ENCODE results near the gene FAM135A. TPM values are rescaled to one million over a fixed set of nuclear protein-coding genes. Genes with fewer than 3 reads are reported as not detected.

FAM135A gene
- total RNA-seq, 3 donors from 2014 or later (not counting 1 experiment from before 2014, with no cell fraction given): 4.8 to 9.3 (median 5.0) TPM

GRCh38 chr6:70423189-70424134 is 10.2 kb downstream of the FAM135A start:
- WGBS (ENCODE audit: insufficient coverage): over 99% methylated on average over 4 of the region's 5 CpGs
- Histone ChIP-seq H3K9me3 (ENCODE audit: control insufficient read depth, insufficient read depth, low read length) (no peaks in the 10 kb centered on the region), H3K27me3 (ENCODE audit: control insufficient read depth, insufficient read depth, low read length) (no peaks in the 10 kb centered on the region), H3K27ac (ENCODE audit: low read length) (no peak overlapping the region), H3K4me3 (ENCODE audit: low read length) (no peak overlapping the region), H3K36me3 (ENCODE audit: control insufficient read depth, insufficient read depth, low read length) (no peaks in the 10 kb centered on the region), H3K4me1 (ENCODE audit: control insufficient read depth, insufficient read depth, low read length) (no peaks in the 10 kb centered on the region)
- DNase-seq (no peak), ATAC-seq (no peak)
- Mint-ChIP-seq H3K9me3 (no peaks in the 10 kb centered on the region), H3K27ac (no peak overlapping the region), H3K27me3 (ENCODE audit: low read depth in 2 of 2) (no peaks in the 10 kb centered on the region), H3K36me3 (no peaks in the 10 kb centered on the region), H3K4me1 (no peaks in the 10 kb centered on the region), H3K4me3 (no peak overlapping the region)
- intact Hi-C loops (cut with micrococcal nuclease): no loop called here
- TF ChIP-seq CTCF (IDR thresholded peaks at IDR 0.05): no peak

GRCh38 chr6:70424291-70424690 is 11.0 kb downstream of the FAM135A start:
- H3K4me3 Mint-ChIP-seq: no peak overlapping the region

GRCh38 chr6:70436320-70436719 is 23.0 kb downstream of the FAM135A start:
- no peaks in the 10 kb centered on the region for H3K27me3 ChIP-seq (ENCODE audit: control insufficient read depth, insufficient read depth, low read length)

More at GRCh38 chr6:70424291-70424690, 11.0 kb downstream of the FAM135A start:
- Mint-ChIP-seq H3K36me3 (no peaks in the 10 kb centered on the region), H3K4me1 (no peaks in the 10 kb centered on the region), H3K27me3 (ENCODE audit: low read depth in 2 of 2) (no peaks in the 10 kb centered on the region), H3K9me3 (no peaks in the 10 kb centered on the region), H3K27ac (no peak overlapping the region)
- Histone ChIP-seq H3K4me3 (ENCODE audit: low read length) (no peak overlapping the region), H3K9me3 (ENCODE audit: control insufficient read depth, insufficient read depth, low read length) (no peaks in the 10 kb centered on the region), H3K4me1 (ENCODE audit: control insufficient read depth, insufficient read depth, low read length) (no peaks in the 10 kb centered on the region), H3K27ac (ENCODE audit: low read length) (no peak overlapping the region), H3K36me3 (ENCODE audit: control insufficient read depth, insufficient read depth, low read length) (peaks cover 3% of the 10 kb centered on the region), H3K27me3 (ENCODE audit: control insufficient read depth, insufficient read depth, low read length) (no peaks in the 10 kb centered on the region)
- DNase-seq (no peak), ATAC-seq (no peak)
- 91% methylated on average over 3 of the region's 3 CpGs for WGBS (ENCODE audit: insufficient coverage)
- TF ChIP-seq CTCF (IDR thresholded peaks at IDR 0.05): no peak
- intact Hi-C loops (cut with micrococcal nuclease): no loop called here

More at GRCh38 chr6:70436320-70436719, 23.0 kb downstream of the FAM135A start:
- Histone ChIP-seq H3K9me3 (ENCODE audit: control insufficient read depth, insufficient read depth, low read length) (no peaks in the 10 kb centered on the region), H3K27ac (ENCODE audit: low read length) (no peak overlapping the region), H3K4me1 (ENCODE audit: control insufficient read depth, insufficient read depth, low read length) (no peaks in the 10 kb centered on the region), H3K36me3 (ENCODE audit: control insufficient read depth, insufficient read depth, low read length) (no peaks in the 10 kb centered on the region), H3K4me3 (ENCODE audit: low read length) (no peak overlapping the region)
- Mint-ChIP-seq H3K36me3 (no peaks in the 10 kb centered on the region), H3K4me3 (no peak overlapping the region), H3K27me3 (ENCODE audit: low read depth in 2 of 2) (no peaks in the 10 kb centered on the region), H3K27ac (no peak overlapping the region), H3K4me1 (no peaks in the 10 kb centered on the region), H3K9me3 (peaks cover 0 to 2% of the 10 kb centered on the region in 2 donors)
- DNase-seq (no peak), ATAC-seq (no peak)
- no peak for TF ChIP-seq CTCF (IDR thresholded peaks at IDR 0.05)
- intact Hi-C loops (cut with micrococcal nuclease): no loop called here
- 91% methylated on average over 4 of the region's 5 CpGs for WGBS (ENCODE audit: insufficient coverage)
